Measurements from ENCODE around the gene DCST2. TPM values are rescaled to one million over a fixed set of nuclear protein-coding genes. Genes with fewer than 3 reads are reported as not detected.
A peak's percentile ranks its signal among the peaks of the same experiment; 100 is the strongest.

DCST2 gene
- total and polyA plus RNA-seq, 9 of the 15 experiments (the other 6 are each of a cell fraction or from before 2014, with no cell fraction given), result 0.09 to 0.49 (median 0.11) TPM; not detected in 3

DNA sequence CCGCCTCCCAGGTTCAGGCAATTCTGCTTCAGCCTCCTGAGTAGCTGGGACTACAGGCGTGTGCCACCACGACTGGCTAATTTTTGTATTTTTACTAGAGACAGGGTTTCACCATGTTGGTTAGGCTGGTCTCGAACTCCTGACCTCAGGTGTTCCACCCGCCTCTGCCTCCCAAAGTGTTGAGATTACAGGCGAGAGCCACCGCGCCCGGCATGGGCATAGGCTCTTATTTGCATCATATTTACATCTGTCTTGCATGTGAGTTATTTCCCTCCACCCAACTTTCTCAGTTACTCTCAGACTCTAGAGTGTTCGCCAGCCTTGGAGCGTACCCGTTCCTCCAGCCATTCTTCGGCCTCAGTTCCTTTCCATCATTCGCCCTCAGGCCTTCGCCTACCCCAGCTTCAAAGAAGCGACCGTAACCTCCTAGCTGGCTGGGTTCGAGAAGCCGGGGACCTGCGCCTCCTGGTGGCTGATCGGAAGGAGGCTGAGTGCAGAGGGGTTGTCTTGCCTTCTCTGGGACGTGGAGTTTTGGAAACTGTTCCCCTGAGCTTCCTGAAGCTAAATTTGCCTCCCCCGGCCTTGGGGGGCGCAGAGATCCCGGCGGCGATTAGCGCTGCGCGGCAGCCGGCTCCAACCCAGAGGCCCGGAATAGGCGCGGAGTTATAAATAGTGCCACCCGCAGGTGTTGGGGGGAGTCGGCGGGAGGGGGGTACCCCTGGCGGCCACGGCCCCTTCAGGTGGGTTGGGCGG is 34.6 kb downstream of the DCST2 start (continued):
- 0 out of 2 replicates have a peak, but pooled peaks have one; percentile 8 for TF ChIP-seq USF1 (CRISPR knock-in tag; IDR thresholded peaks at IDR 0.05)
- TF ChIP-seq ZNF551 (CRISPR knock-in tag; IDR thresholded peaks at IDR 0.05), result no peak
- no peak for TF ChIP-seq PTTG1 (tag; IDR thresholded peaks at IDR 0.05; ENCODE audit: low read depth)
- no peak for TF ChIP-seq BRF1 (IDR thresholded peaks at IDR 0.05; ENCODE audit: borderline replicate concordance, extremely low read depth, insufficient read length)
- no peak for TF ChIP-seq PRMT5 (CRISPR knock-in tag; IDR thresholded peaks at IDR 0.05)
- no peak for TF ChIP-seq HNRNPLL (IDR thresholded peaks at IDR 0.05; ENCODE audit: low read depth, low read length, poor library complexity, severe bottlenecking)
- TF ChIP-seq TBL1XR1 (IDR thresholded peaks at IDR 0.05; ENCODE audit: low read length in 2 of 2), result 0 out of 4 replicates have a peak, but pooled peaks of 1 of the 2 experiments have one; percentile 44
- no peak for TF ChIP-seq NFE2 (IDR thresholded peaks at IDR 0.05; ENCODE audit: low read depth)
- no peak for TF ChIP-seq MAFG (tag; conservative IDR thresholded peaks at IDR 0.05)
- TF ChIP-seq, protein P1, sequence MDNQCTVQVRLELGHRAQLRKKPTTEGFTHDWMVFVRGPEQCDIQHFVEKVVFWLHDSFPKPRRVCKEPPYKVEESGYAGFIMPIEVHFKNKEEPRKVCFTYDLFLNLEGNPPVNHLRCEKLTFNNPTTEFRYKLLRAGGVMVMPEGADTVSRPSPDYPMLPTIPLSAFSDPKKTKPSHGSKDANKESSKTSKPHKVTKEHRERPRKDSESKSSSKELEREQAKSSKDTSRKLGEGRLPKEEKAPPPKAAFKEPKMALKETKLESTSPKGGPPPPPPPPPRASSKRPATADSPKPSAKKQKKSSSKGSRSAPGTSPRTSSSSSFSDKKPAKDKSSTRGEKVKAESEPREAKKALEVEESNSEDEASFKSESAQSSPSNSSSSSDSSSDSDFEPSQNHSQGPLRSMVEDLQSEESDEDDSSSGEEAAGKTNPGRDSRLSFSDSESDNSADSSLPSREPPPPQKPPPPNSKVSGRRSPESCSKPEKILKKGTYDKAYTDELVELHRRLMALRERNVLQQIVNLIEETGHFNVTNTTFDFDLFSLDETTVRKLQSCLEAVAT (IDR thresholded peaks at IDR 0.05), result peak in 1 of 2 experiments; percentile 55; a peak in 1 of 4 replicates
- TF ChIP-seq ZNF232 (CRISPR knock-in tag; IDR thresholded peaks at IDR 0.05), result no peak
- TF ChIP-seq KHSRP (IDR thresholded peaks at IDR 0.05), result no peak
- no peak; the same call in 1 of the 2 replicates for TF ChIP-seq ADNP (tag; IDR thresholded peaks at IDR 0.05)
- TF ChIP-seq CEBPG (CRISPR knock-in tag; IDR thresholded peaks at IDR 0.05), result no peak
- no peak for TF ChIP-seq CEBPG (tag; conservative IDR thresholded peaks at IDR 0.05 in 1 of 2, IDR thresholded peaks at IDR 0.05 in 1 of 2)
- peak; percentile 23; the same call in 1 of the 2 replicates for TF ChIP-seq CC2D1A (IDR thresholded peaks at IDR 0.05)
- TF ChIP-seq ZNF24 (IDR thresholded peaks at IDR 0.05), result no peak
- TF ChIP-seq CREM (IDR thresholded peaks at IDR 0.05; ENCODE audit: low read depth), result peak; percentile 56; the same call in 1 of the 2 replicates
- TF ChIP-seq PHTF2 (CRISPR knock-in tag; IDR thresholded peaks at IDR 0.05), result no peak
- TF ChIP-seq ETS2 (tag; IDR thresholded peaks at IDR 0.05; ENCODE audit: borderline replicate concordance, poor library complexity, severe bottlenecking), result no peak
- TF ChIP-seq WHSC1 (IDR thresholded peaks at IDR 0.05; ENCODE audit: low read length), result no peak
- TF ChIP-seq GATAD2B (IDR thresholded peaks at IDR 0.05; ENCODE audit: borderline replicate concordance), result no peak
- TF ChIP-seq KAT7 (CRISPR knock-in tag; IDR thresholded peaks at IDR 0.05; ENCODE audit: borderline replicate concordance), result peak; percentile 74; the same call in 1 of the 2 replicates
- TF ChIP-seq, protein P2, sequence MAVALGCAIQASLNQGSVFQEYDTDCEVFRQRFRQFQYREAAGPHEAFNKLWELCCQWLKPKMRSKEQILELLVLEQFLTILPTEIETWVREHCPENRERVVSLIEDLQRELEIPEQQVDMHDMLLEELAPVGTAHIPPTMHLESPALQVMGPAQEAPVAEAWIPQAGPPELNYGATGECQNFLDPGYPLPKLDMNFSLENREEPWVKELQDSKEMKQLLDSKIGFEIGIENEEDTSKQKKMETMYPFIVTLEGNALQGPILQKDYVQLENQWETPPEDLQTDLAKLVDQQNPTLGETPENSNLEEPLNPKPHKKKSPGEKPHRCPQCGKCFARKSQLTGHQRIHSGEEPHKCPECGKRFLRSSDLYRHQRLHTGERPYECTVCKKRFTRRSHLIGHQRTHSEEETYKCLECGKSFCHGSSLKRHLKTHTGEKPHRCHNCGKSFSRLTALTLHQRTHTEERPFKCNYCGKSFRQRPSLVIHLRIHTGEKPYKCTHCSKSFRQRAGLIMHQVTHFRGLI (CRISPR knock-in tag; IDR thresholded peaks at IDR 0.05), result no peak
- no peak; the same call in 1 of the 2 replicates for TF ChIP-seq TEAD4 (IDR thresholded peaks at IDR 0.05; ENCODE audit: low read length)
- TF ChIP-seq TEAD4 (CRISPR knock-in tag; IDR thresholded peaks at IDR 0.05; ENCODE audit: borderline replicate concordance), result no peak

Data from K562 (cell line).